ENCODE results near the gene OTULINL.

- TF ChIP-seq TAF1 (IDR thresholded peaks at IDR 0.05; ENCODE audit: borderline replicate concordance, low read depth, low read length) = no peak
- TF ChIP-seq POLR2AphosphoS5 (IDR thresholded peaks at IDR 0.05; ENCODE audit: low read depth, low read length) = no peak
- TF ChIP-seq POLR2A (IDR thresholded peaks at IDR 0.05; ENCODE audit: low read depth, low read length) = no peak
Observed at GRCh38 chr5:14577971-14578370, 3.6 kb upstream of the OTULINL start.

Measured in GM12892 (cell line).